ENCODE data around the gene CTNNA3.

- no peak for TF ChIP-seq CTCF (IDR thresholded peaks at IDR 0.05)
- no peak for TF ChIP-seq POLR2A (IDR thresholded peaks at IDR 0.05)
- no peak for TF ChIP-seq POLR2AphosphoS5 (IDR thresholded peaks at IDR 0.05)
- TF ChIP-seq EP300 (IDR thresholded peaks at IDR 0.05; ENCODE audit: low read depth): no peak
These were observed 684.5 kb downstream of the CTNNA3 start for GRCh38 chr10:67011480-67011879.
